AG04450 (cell line): ENCODE results near the gene OLFM4. TPM values are rescaled to one million over a fixed set of nuclear protein-coding genes. Genes with fewer than 3 reads are reported as not detected.

Source experiments
- CTCF ChIA-PET: fragments of 300-600, 350-600 bp; formaldehyde crosslinking; extraction: SDS; loops from one replicate; lab custom pipeline; 2022; ENCODE audit warnings: antibody characterized with exemption, inconsistent platforms; lab: Charles Lee
- POLR2A ChIA-PET: fragments of 350-600 bp; formaldehyde crosslinking; extraction: SDS; loops from one replicate; lab custom pipeline; 2021; ENCODE audit warnings: antibody characterized with exemption, inconsistent platforms; lab: Yijun Ruan, JAX
- DNase-seq: peaks from one replicate; pipeline ENCODE4 v3.0.0-alpha.2; 2011; ENCODE audit warnings: low read depth, low spot score
- H3K27ac ChIP-seq: one replicate; pipeline ENCODE4 v1.5.1; 2012; ENCODE audit warnings: low read depth, low read length, control low read depth
- H3K27me3 ChIP-seq: one replicate; pipeline ENCODE4 v1.6.0; 2012; ENCODE audit warnings: low read length; ENCODE audit not compliant: control insufficient read depth, insufficient read depth
- H3K4me3 ChIP-seq: 2 replicates; pipeline ENCODE4 v1.5.1; 2011; ENCODE audit warnings: mild to moderate bottlenecking, low read depth, low read length, control low read depth
- H3K9me3 ChIP-seq: 2 replicates; pipeline ENCODE4 v1.5.1; 2012; ENCODE audit warnings: low read length; ENCODE audit not compliant: control insufficient read depth, insufficient read depth
- CTCF ChIP-seq: IDR thresholded peaks from 2 replicates; pipeline ENCODE4 v1.5.1; 2011; ENCODE audit warnings: low read depth, low read length, control low read depth, inconsistent platforms
- polyA minus RNA-seq: library from RNA; depleted of rRNA, polyadenylated mRNA; stranded (reverse); fragments of >200 nt; gene quantifications from 2 replicates; pipeline ENCODE4 v1.2.3, GENCODE V29; 2011; rRNA and poly(A)+ RNA removed
- polyA plus RNA-seq: library from polyadenylated mRNA; depleted of rRNA; stranded (reverse); fragments of >200 nt; gene quantifications from 2 replicates; pipeline ENCODE4 v1.2.3, GENCODE V29; 2011; rRNA removed

Gene OLFM4
- polyA plus RNA-seq (not detected in 2 replicates), polyA minus RNA-seq (not detected in 2 replicates)

- Histone ChIP-seq H3K27me3 (no peaks in the 10 kb centered on the region), H3K9me3 (peaks cover 4% of the 10 kb centered on the region), H3K27ac (no peak within 1 kb of the TSS), H3K4me3 (no peak within 1 kb of the TSS)
- no peak for TF ChIP-seq CTCF
- POLR2A ChIA-PET, result no interaction called here
- DNase-seq, result no peak
- CTCF ChIA-PET, result interaction anchor here (1.1 kb wide), 1 partner anchor 123 kb away, joined by 3 read pairs; no protein-coding TSS in a partner anchor
These were observed at the start of gene OLFM4 for GRCh38 chr13:53028637-53029203. OLFM4 (plus strand) TSS chr13:53028813; CDS start chr13:53028837, 24 bp downstream.

GRCh38 chr13:52978989-52979388, 49.6 kb upstream of the OLFM4 start:
- Histone ChIP-seq H3K27ac (no peak overlapping the region), H3K27me3 (no peaks in the 10 kb centered on the region), H3K9me3 (no peaks in the 10 kb centered on the region), H3K4me3 (no peak overlapping the region)
- TF ChIP-seq CTCF, result no peak
- no peak for DNase-seq
- ChIA-PET CTCF (interaction anchor here (1.0 to 2.7 kb wide), 2 partner anchors 10 to 11 kb away, joined by 5 to 23 read pairs; no protein-coding TSS in a partner anchor), POLR2A (no interaction called here)

GRCh38 chr13:52980695-52981094, 47.9 kb upstream of the OLFM4 start:
- TF ChIP-seq CTCF, result no peak
- Histone ChIP-seq H3K27me3 (no peaks in the 10 kb centered on the region), H3K27ac (no peak overlapping the region), H3K9me3 (no peaks in the 10 kb centered on the region), H3K4me3 (no peak overlapping the region)
- CTCF ChIA-PET, result interaction anchor here (2.0 kb wide), 1 partner anchor 13 kb away, joined by 8 read pairs; no protein-coding TSS in a partner anchor
- POLR2A ChIA-PET, result no interaction called here
- no peak for DNase-seq

- POLR2A ChIA-PET, result no interaction called here
- no peak for TF ChIP-seq CTCF
- H3K4me3 ChIP-seq, result no peak overlapping the region
- no peak for DNase-seq
- no peaks in the 10 kb centered on the region for H3K27me3 ChIP-seq
- H3K9me3 ChIP-seq, result no peaks in the 10 kb centered on the region
- CTCF ChIA-PET, result no interaction called here
- H3K27ac ChIP-seq, result no peak overlapping the region
These were observed 44.8 kb upstream of the OLFM4 start for GRCh38 chr13:52983836-52984235.

- no peaks in the 10 kb centered on the region for H3K9me3 ChIP-seq
- ChIA-PET POLR2A (no interaction called here), CTCF (no interaction called here)
- H3K4me3 ChIP-seq, result no peak overlapping the region
- no peak overlapping the region for H3K27ac ChIP-seq
- no peak for DNase-seq
- no peak for TF ChIP-seq CTCF
- no peaks in the 10 kb centered on the region for H3K27me3 ChIP-seq
These were observed 43.7 kb upstream of the OLFM4 start for GRCh38 chr13:52984881-52985363.
